Neural cell (in vitro differentiated cells): ENCODE results near the gene F3. TPM values are rescaled to one million over a fixed set of nuclear protein-coding genes. Genes with fewer than 3 reads are reported as not detected.

Source experiments
- H2AFZ ChIP-seq: fragments of 200-600, 300-800 bp; sonication (generic), shearing (Covaris generic); 2 replicates; pipeline ENCODE4 v1.6.0; 2014; ENCODE audit warnings: low read depth, mild to moderate bottlenecking, antibody characterized with exemption, low read length, moderate library complexity
- H3F3A ChIP-seq: fragments of 200-600 bp; shearing (Covaris generic); 2 replicates; pipeline ENCODE4 v1.6.1; 2016; ENCODE audit warnings: mild to moderate bottlenecking, moderate library complexity, mixed read lengths, antibody characterized with exemption, low read length; ENCODE audit not compliant: insufficient read depth, poor library complexity, severe bottlenecking
- H3K27ac ChIP-seq: fragments of 200-600, 300-800 bp; sonication (generic), shearing (Covaris generic); 2 replicates; pipeline ENCODE4 v1.5.1; 2014; ENCODE audit warnings: mild to moderate bottlenecking, low read length, moderate library complexity
- H3K27me3 ChIP-seq: fragments of 300-800, 200-600 bp; sonication (generic), shearing (Covaris generic); 2 replicates; pipeline ENCODE4 v1.6.0; 2014; ENCODE audit warnings: mild to moderate bottlenecking, low read depth, low read length, moderate library complexity; ENCODE audit not compliant: insufficient read depth
- H3K36me3 ChIP-seq: fragments of 300-800, 200-600 bp; sonication (generic), shearing (Covaris generic); 2 replicates; pipeline ENCODE4 v1.5.1; 2014; ENCODE audit warnings: mild to moderate bottlenecking, antibody characterized with exemption, low read length, moderate library complexity; ENCODE audit not compliant: insufficient read depth
- H3K4me2 ChIP-seq: fragments of 300-800, 200-600 bp; sonication (generic), shearing (Covaris generic); 2 replicates; pipeline ENCODE4 v1.6.0; 2014; ENCODE audit warnings: mild to moderate bottlenecking, low read length
- H3K4me3 ChIP-seq: fragments of 300-800, 200-600 bp; sonication (generic), shearing (Covaris generic); 2 replicates; pipeline ENCODE4 v1.5.1; 2014; ENCODE audit warnings: mild to moderate bottlenecking, low read length, moderate library complexity
- H3K79me2 ChIP-seq: fragments of 200-600 bp; shearing (Covaris generic); replicated peaks from 2 replicates; pipeline ENCODE4 v1.6.0; 2014; ENCODE audit warnings: mild to moderate bottlenecking, low read length, moderate library complexity; ENCODE audit not compliant: insufficient read depth
- H3K9ac ChIP-seq: fragments of 300-800, 200-600 bp; sonication (generic), shearing (Covaris generic); 2 replicates; pipeline ENCODE4 v1.6.1; 2016; ENCODE audit warnings: mild to moderate bottlenecking, low read length, mixed read lengths
- H3K9me2 ChIP-seq: fragments of 200-600 bp; shearing (Covaris generic); 2 replicates; pipeline ENCODE4 v1.6.1; 2016; ENCODE audit warnings: mild to moderate bottlenecking, low read length, mixed read lengths; ENCODE audit not compliant: insufficient read depth
- H3K9me3 ChIP-seq: fragments of 200-600, 300-800 bp; sonication (generic), shearing (Covaris generic); 2 replicates; pipeline ENCODE4 v1.6.1; 2016; ENCODE audit warnings: mild to moderate bottlenecking, mixed run types, low read length, moderate library complexity, mixed read lengths
- H4K20me1 ChIP-seq: fragments of 200-600 bp; shearing (Covaris generic); 2 replicates; pipeline ENCODE4 v1.6.1; 2016; ENCODE audit warnings: mild to moderate bottlenecking, mixed run types; ENCODE audit not compliant: insufficient read depth
- CTCF ChIP-seq: fragments of 450-650 bp; IDR thresholded peaks from 2 replicates; pipeline ENCODE4 v1.5.1; 2014; ENCODE audit warnings: antibody characterized with exemption, mild to moderate bottlenecking, moderate library complexity; ENCODE audit not compliant: poor library complexity, severe bottlenecking
- EP300 ChIP-seq: fragments of 450-650 bp; conservative IDR thresholded peaks from 2 replicates; pipeline ENCODE4 v1.6.1; 2014; ENCODE audit warnings: antibody characterized with exemption, mild to moderate bottlenecking, moderate library complexity; ENCODE audit not compliant: poor library complexity, severe bottlenecking
- EZH2 ChIP-seq: fragments of 200-600, 300-800 bp; shearing (Covaris generic), sonication (generic); IDR thresholded peaks from 2 replicates; pipeline ENCODE4 v1.6.1; 2014; ENCODE audit warnings: antibody characterized with exemption, low read length, borderline replicate concordance, mild to moderate bottlenecking; ENCODE audit not compliant: insufficient read depth, poor library complexity, severe bottlenecking
- POLR2AphosphoS5 ChIP-seq: IDR thresholded peaks from 2 replicates; pipeline ENCODE4 v1.6.1; 2012
- REST ChIP-seq: IDR thresholded peaks from 2 replicates; pipeline ENCODE4 v1.6.1; 2012; ENCODE audit warnings: borderline replicate concordance
- SMC3 ChIP-seq: fragments of 450-650 bp; conservative IDR thresholded peaks from 2 replicates; pipeline ENCODE4 v1.6.1; 2014; ENCODE audit warnings: antibody characterized with exemption, mild to moderate bottlenecking, moderate library complexity; ENCODE audit not compliant: poor library complexity
- TAF1 ChIP-seq: IDR thresholded peaks from 2 replicates; pipeline ENCODE4 v1.6.1; 2012; ENCODE audit warnings: low read depth
- polyA plus RNA-seq: library from polyadenylated mRNA; depleted of rRNA; stranded (reverse); fragments of >200 nt; gene quantifications from 2 replicates; pipeline ENCODE4 v1.2.3, GENCODE V29; 2014

The F3 gene
- polyA plus RNA-seq, 1 donor from 2014 or later = 0.10 TPM

DNA sequence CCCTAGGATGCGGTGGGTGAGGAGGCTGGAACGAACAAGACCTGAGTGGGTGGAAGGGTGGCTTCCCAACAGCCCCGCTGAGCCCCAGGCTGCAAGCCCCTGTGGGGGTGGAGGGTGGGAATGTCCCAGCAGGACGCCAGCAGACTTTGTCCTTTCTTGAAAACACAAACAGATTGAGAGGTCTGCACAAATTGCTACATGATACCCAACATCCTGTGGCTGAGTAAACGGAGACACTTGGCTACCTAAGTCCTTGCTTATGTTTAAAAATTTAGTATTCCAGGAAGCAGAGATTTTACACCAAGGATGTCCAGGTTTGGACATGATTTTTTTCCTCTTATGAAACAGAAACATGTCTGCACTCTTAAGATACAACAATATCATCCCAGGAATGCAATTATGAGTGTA is 11.8 kb upstream of the F3 start:
- Histone ChIP-seq H3F3A (no peaks in the 10 kb centered on the region), H3K4me3 (no peak overlapping the region), H3K9me3 (no peaks in the 10 kb centered on the region), H4K20me1 (no peaks in the 10 kb centered on the region), H2AFZ (no peak overlapping the region), H3K9me2 (no peaks in the 10 kb centered on the region), H3K4me2 (no peak overlapping the region), H3K27me3 (no peaks in the 10 kb centered on the region), H3K27ac (no peak overlapping the region), H3K36me3 (no peaks in the 10 kb centered on the region), H3K79me2 (no peaks in the 10 kb centered on the region), H3K9ac (no peak overlapping the region)
- TF ChIP-seq CTCF (no peak), POLR2AphosphoS5 (no peak), SMC3 (no peak), EP300 (no peak), TAF1 (no peak), REST (no peak)

DNA sequence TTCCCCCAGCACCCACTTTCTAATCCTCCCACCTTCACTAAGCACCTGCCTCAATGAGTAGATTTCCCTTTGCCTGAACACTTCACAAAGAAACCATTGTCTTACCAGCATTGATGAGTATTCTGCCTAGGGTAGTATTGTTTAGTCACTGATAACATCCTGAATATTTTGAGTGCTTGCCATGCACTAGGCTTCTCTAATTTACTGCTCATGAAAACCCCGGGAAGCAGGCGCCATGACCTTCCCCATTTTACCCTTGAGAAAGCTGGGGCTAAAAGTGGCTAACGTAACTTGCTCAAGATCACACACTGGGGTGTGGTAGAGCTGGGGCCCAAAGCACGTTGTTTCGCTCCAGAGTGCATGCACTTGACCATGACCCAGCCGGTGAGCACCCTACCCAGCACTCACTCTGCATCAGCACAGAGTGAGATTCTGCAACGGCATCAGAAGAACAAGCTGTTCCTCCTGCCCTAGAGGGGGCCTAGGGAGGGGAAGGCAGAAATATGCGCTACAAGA is 10.6 kb upstream of the F3 start:
- no peaks in the 10 kb centered on the region for H3K9me2 ChIP-seq
- H3K36me3 ChIP-seq = no peaks in the 10 kb centered on the region
- H3K4me2 ChIP-seq = no peak overlapping the region
- H3K27me3 ChIP-seq = no peaks in the 10 kb centered on the region
- no peaks in the 10 kb centered on the region for H4K20me1 ChIP-seq
- H3F3A ChIP-seq = no peaks in the 10 kb centered on the region
- H2AFZ ChIP-seq = no peak overlapping the region
- TF ChIP-seq CTCF (no peak), EZH2 (no peak), EP300 (no peak)
- no peaks in the 10 kb centered on the region for H3K9me3 ChIP-seq
- no peak overlapping the region for H3K9ac ChIP-seq
- H3K79me2 ChIP-seq = no peaks in the 10 kb centered on the region
- no peak overlapping the region for H3K27ac ChIP-seq
- no peak overlapping the region for H3K4me3 ChIP-seq
